Activated naive CD4-positive, alpha-beta T cell treated with anti-CD3 and anti-CD28 coated beads, Interleukin-2, amount 50 U/mL, for 24 hours (primary cell): ENCODE measurements around the gene UBTD2.
A peak's percentile ranks its signal among the peaks of the same experiment; 100 is the strongest.
"Not testable (repeated sequence)": the region's sequence is repeated elsewhere in the genome, so short reads cannot be mapped to it uniquely, and the experiment has no call there.

Source experiments
- H3K27ac Mint-ChIP-seq: one replicate; pipeline ENCODE4 v1.8.0; 2021; ENCODE audit warnings: mild to moderate bottlenecking, mixed read lengths
- H3K27me3 Mint-ChIP-seq: one replicate; pipeline ENCODE4 v1.8.0; 2021; ENCODE audit warnings: mixed read lengths
- H3K36me3 Mint-ChIP-seq: one replicate; pipeline ENCODE4 v1.8.0; 2021; ENCODE audit warnings: mixed read lengths
- H3K4me1 Mint-ChIP-seq: one replicate; pipeline ENCODE4 v1.8.0; 2021; ENCODE audit warnings: mixed read lengths
- H3K4me3 Mint-ChIP-seq: one replicate; pipeline ENCODE4 v1.8.0; 2021; ENCODE audit warnings: mild to moderate bottlenecking, mixed read lengths
- H3K9me3 Mint-ChIP-seq: one replicate; pipeline ENCODE4 v1.8.0; 2021; ENCODE audit warnings: mixed read lengths

The UBTD2 gene

GRCh38 chr5:172283020-172283861 is at the start of gene UBTD2:
TSS of gene UBTD2 (minus strand) at chr5:172283764. CDS start at chr5:172283665, 99 bp downstream.
- Mint-ChIP-seq H3K36me3 (no peaks in the 10 kb centered on the region), H3K4me1 (peaks cover 38% of the 10 kb centered on the region), H3K27ac (peak within 1 kb of the TSS; percentile 81), H3K27me3 (no peaks in the 10 kb centered on the region), H3K4me3 (peak within 1 kb of the TSS; percentile 91), H3K9me3 (no peaks in the 10 kb centered on the region)

- H3K9me3 Mint-ChIP-seq, H3K4me3 Mint-ChIP-seq, H3K36me3 Mint-ChIP-seq, H3K27ac Mint-ChIP-seq, H3K4me1 Mint-ChIP-seq, H3K27me3 Mint-ChIP-seq: not testable (repeated sequence)
Observed at GRCh38 chr5:172326901-172327300, 43.3 kb upstream of the UBTD2 start.

GRCh38 chr5:172325452-172325851 is 41.9 kb upstream of the UBTD2 start:
- Mint-ChIP-seq H3K36me3 (no peaks in the 10 kb centered on the region), H3K4me3 (no peak overlapping the region), H3K9me3 (no peaks in the 10 kb centered on the region), H3K27ac (no peak overlapping the region), H3K4me1 (no peaks in the 10 kb centered on the region), H3K27me3 (no peaks in the 10 kb centered on the region)

- no peaks in the 10 kb centered on the region for H3K27me3 Mint-ChIP-seq
- H3K4me3 Mint-ChIP-seq: no peak overlapping the region
- no peaks in the 10 kb centered on the region for H3K36me3 Mint-ChIP-seq
- no peaks in the 10 kb centered on the region for H3K9me3 Mint-ChIP-seq
- no peaks in the 10 kb centered on the region for H3K4me1 Mint-ChIP-seq
- H3K27ac Mint-ChIP-seq: no peak overlapping the region
Observed at GRCh38 chr5:172322028-172322965, 38.7 kb upstream of the UBTD2 start.

GRCh38 chr5:172321593-172321992 is 38.0 kb upstream of the UBTD2 start:
- H3K9me3 Mint-ChIP-seq: no peaks in the 10 kb centered on the region
- H3K27ac Mint-ChIP-seq: no peak overlapping the region
- H3K4me1 Mint-ChIP-seq: no peaks in the 10 kb centered on the region
- H3K27me3 Mint-ChIP-seq: no peaks in the 10 kb centered on the region
- no peaks in the 10 kb centered on the region for H3K36me3 Mint-ChIP-seq
- no peak overlapping the region for H3K4me3 Mint-ChIP-seq

- H3K36me3 Mint-ChIP-seq: no peaks in the 10 kb centered on the region
- H3K27me3 Mint-ChIP-seq: no peaks in the 10 kb centered on the region
- no peaks in the 10 kb centered on the region for H3K4me1 Mint-ChIP-seq
- H3K27ac Mint-ChIP-seq: no peak overlapping the region
- H3K4me3 Mint-ChIP-seq: no peak overlapping the region
- no peaks in the 10 kb centered on the region for H3K9me3 Mint-ChIP-seq
Observed at GRCh38 chr5:172319708-172320441, 36.3 kb upstream of the UBTD2 start.

GRCh38 chr5:172315587-172316493 is 32.3 kb upstream of the UBTD2 start:
- H3K4me1 Mint-ChIP-seq: no peaks in the 10 kb centered on the region
- H3K9me3 Mint-ChIP-seq: no peaks in the 10 kb centered on the region
- no peaks in the 10 kb centered on the region for H3K36me3 Mint-ChIP-seq
- peaks cover 1% of the 10 kb centered on the region for H3K27me3 Mint-ChIP-seq
- H3K4me3 Mint-ChIP-seq: no peak overlapping the region
- H3K27ac Mint-ChIP-seq: no peak overlapping the region

GRCh38 chr5:172313915-172314314 is 30.4 kb upstream of the UBTD2 start:
- Mint-ChIP-seq H3K4me3 (no peak overlapping the region), H3K27ac (no peak overlapping the region)

GRCh38 chr5:172312286-172312685 is 28.7 kb upstream of the UBTD2 start:
- H3K27me3 Mint-ChIP-seq: peaks cover 1% of the 10 kb centered on the region
- no peaks in the 10 kb centered on the region for H3K36me3 Mint-ChIP-seq
- H3K4me1 Mint-ChIP-seq: no peaks in the 10 kb centered on the region
- H3K27ac Mint-ChIP-seq: no peak overlapping the region
- no peak overlapping the region for H3K4me3 Mint-ChIP-seq
- no peaks in the 10 kb centered on the region for H3K9me3 Mint-ChIP-seq

More at GRCh38 chr5:172313915-172314314, 30.4 kb upstream of the UBTD2 start:
- Mint-ChIP-seq H3K4me1 (no peaks in the 10 kb centered on the region), H3K9me3 (no peaks in the 10 kb centered on the region), H3K36me3 (no peaks in the 10 kb centered on the region), H3K27me3 (peaks cover 1% of the 10 kb centered on the region)

GRCh38 chr5:172311605-172312004 is 28.0 kb upstream of the UBTD2 start:
- no peaks in the 10 kb centered on the region for H3K9me3 Mint-ChIP-seq
- no peak overlapping the region for H3K4me3 Mint-ChIP-seq
- H3K27ac Mint-ChIP-seq: no peak overlapping the region
- H3K27me3 Mint-ChIP-seq: peaks cover 1% of the 10 kb centered on the region
- no peaks in the 10 kb centered on the region for H3K36me3 Mint-ChIP-seq
- no peaks in the 10 kb centered on the region for H3K4me1 Mint-ChIP-seq

- H3K27ac Mint-ChIP-seq: no peak overlapping the region
- H3K36me3 Mint-ChIP-seq: no peaks in the 10 kb centered on the region
- no peaks in the 10 kb centered on the region for H3K4me1 Mint-ChIP-seq
- H3K4me3 Mint-ChIP-seq: no peak overlapping the region
- H3K27me3 Mint-ChIP-seq: peaks cover 1% of the 10 kb centered on the region
- no peaks in the 10 kb centered on the region for H3K9me3 Mint-ChIP-seq
Observed at GRCh38 chr5:172311026-172311425, 27.5 kb upstream of the UBTD2 start.

GRCh38 chr5:172305380-172305779 is 21.8 kb upstream of the UBTD2 start:
- no peak overlapping the region for H3K4me3 Mint-ChIP-seq

GRCh38 chr5:172303572-172304335 is 20.2 kb upstream of the UBTD2 start:
- H3K27ac Mint-ChIP-seq: no peak overlapping the region
- H3K9me3 Mint-ChIP-seq: no peaks in the 10 kb centered on the region
- peaks cover 2% of the 10 kb centered on the region for H3K27me3 Mint-ChIP-seq
- no peaks in the 10 kb centered on the region for H3K4me1 Mint-ChIP-seq
- no peaks in the 10 kb centered on the region for H3K36me3 Mint-ChIP-seq
- no peak overlapping the region for H3K4me3 Mint-ChIP-seq

More at GRCh38 chr5:172305380-172305779, 21.8 kb upstream of the UBTD2 start:
- Mint-ChIP-seq H3K27me3 (peaks cover 2% of the 10 kb centered on the region), H3K9me3 (no peaks in the 10 kb centered on the region), H3K27ac (no peak overlapping the region), H3K4me1 (no peaks in the 10 kb centered on the region), H3K36me3 (no peaks in the 10 kb centered on the region)

GRCh38 chr5:172303162-172303561 is 19.6 kb upstream of the UBTD2 start:
- H3K27me3 Mint-ChIP-seq: peaks cover 2% of the 10 kb centered on the region
- no peaks in the 10 kb centered on the region for H3K36me3 Mint-ChIP-seq
- no peak overlapping the region for H3K4me3 Mint-ChIP-seq
- no peak overlapping the region for H3K27ac Mint-ChIP-seq
- H3K9me3 Mint-ChIP-seq: no peaks in the 10 kb centered on the region
- H3K4me1 Mint-ChIP-seq: no peaks in the 10 kb centered on the region
